Endothelial cell of umbilical vein (primary cell): ENCODE measurements around the gene ZNF658.
"Not testable (repeated sequence)": the region's sequence is repeated elsewhere in the genome, so short reads cannot be mapped to it uniquely, and the experiment has no call there.

Experiments used
- CTCF ChIP-seq, 2 donors: IDR thresholded peaks; 1 replicate in 1 of 2; 2 replicates in 1 of 2; pipeline ENCODE4 v1.5.1; 2011; ENCODE audit warnings: low read length in 2 of 2, mild to moderate bottlenecking in 2 of 2, moderate library complexity in 2 of 2, control low read depth in 1 of 2, inconsistent platforms in 1 of 2, low read depth in 1 of 2; ENCODE audit not compliant: insufficient read depth in 1 of 2; ENCODE audit errors: extremely low read depth in 1 of 2
- EZH2 ChIP-seq: IDR thresholded peaks from 2 replicates; pipeline ENCODE4 v1.6.1; 2012; ENCODE audit warnings: borderline replicate concordance, low read depth, mild to moderate bottlenecking, moderate library complexity, low read length, inconsistent platforms; ENCODE audit not compliant: severe bottlenecking
- POLR2A ChIP-seq: IDR thresholded peaks from 2 replicates; pipeline ENCODE4 v1.6.1; 2012; ENCODE audit warnings: low read depth, mild to moderate bottlenecking, control low read depth, low read length
- POLR2AphosphoS5 ChIP-seq: IDR thresholded peaks from 2 replicates; pipeline ENCODE4 v1.6.1; 2012; ENCODE audit warnings: low read depth, mild to moderate bottlenecking, control low read depth, low read length, moderate library complexity; ENCODE audit not compliant: insufficient read depth

DNA sequence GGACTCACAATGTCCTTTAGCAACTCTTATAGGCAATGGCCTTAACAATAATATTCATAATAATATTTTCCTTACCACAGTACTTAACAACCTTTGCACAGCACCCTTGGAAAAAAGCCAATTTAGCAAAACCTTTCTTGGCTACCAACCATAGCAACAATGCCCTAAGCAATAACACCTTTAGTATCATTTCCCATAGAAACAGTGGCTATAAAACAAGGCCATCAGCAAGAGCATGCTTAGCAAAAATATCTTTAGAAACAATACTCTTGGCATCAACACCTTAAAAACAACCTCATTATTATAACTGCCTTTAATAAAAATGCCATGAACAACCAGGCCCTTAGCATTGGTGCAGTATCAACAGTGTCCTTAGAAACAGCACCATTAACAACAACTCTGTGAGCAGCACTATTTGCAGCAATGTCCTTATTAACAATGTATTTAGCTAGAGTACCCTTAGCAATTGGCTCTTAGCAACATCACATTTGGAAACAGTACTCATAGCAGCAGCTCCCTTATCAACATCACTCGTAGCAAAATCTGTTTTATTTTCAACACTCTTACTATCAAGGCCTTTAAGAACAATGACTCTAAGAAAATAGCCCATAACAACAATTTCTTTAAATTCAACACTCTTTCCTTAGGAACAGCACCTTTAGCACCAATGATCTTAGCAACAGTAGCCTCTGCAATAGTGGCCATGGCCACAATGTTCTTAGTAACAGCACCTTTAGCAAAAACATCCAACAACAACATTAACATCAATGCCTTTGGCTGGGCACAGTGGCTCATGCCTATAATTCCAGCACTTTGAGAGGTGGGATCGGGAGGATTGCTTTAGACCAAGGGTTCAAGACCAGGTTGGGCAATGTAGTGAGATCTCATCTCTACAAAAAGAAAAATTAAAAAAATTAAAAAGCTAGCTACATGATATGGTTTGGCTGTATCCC is 39.6 kb downstream of the ZNF658 start:
- not testable (repeated sequence) for TF ChIP-seq CTCF (IDR thresholded peaks at IDR 0.05; ENCODE audit: extremely low read depth in 1 of 2, insufficient read depth in 1 of 2, low read depth in 1 of 2, low read length in 2 of 2); POLR2A; EZH2; POLR2AphosphoS5
